T-cell (primary cell): ENCODE results near the gene PYGM. TPM values are rescaled to one million over a fixed set of nuclear protein-coding genes. Genes with fewer than 3 reads are reported as not detected.

Experiments used
- ATAC-seq, 4 experiments: fragments of 200-7000 bp in 3 of 4; fragments of 150-1000 bp in 1 of 4; cut with Tn5 transposase; replicated peaks in 1 of 4; 1 replicate in 3 of 4; 2 replicates in 1 of 4; pipeline ENCODE4 v1.10.0; 2021; ENCODE audit warnings: moderate library complexity in 3 of 4, mild to moderate bottlenecking in 2 of 4, moderate number of reproducible peaks in 1 of 4
- CTCF ChIA-PET, 2 donors: fragments of 300-600 bp; sonication (Branson Sonifier 250); formaldehyde crosslinking; loops; one replicate each; lab custom pipeline; 2022; ENCODE audit warnings: antibody characterized with exemption in 2 of 2; lab: Charles Lee
- POLR2A ChIA-PET, 2 donors: fragments of 300-600 bp; sonication (Branson Sonifier 250); formaldehyde crosslinking; loops; one replicate each; lab custom pipeline; 2022; ENCODE audit warnings: antibody characterized with exemption in 2 of 2; lab: Charles Lee
- DNase-seq, 35 experiments: peaks; one replicate each; pipeline versions ENCODE4 v3.0.0 to v3.0.0-alpha.2; 2013 to 2023
- H3K27ac ChIP-seq: one replicate; pipeline ENCODE4 v1.5.1; 2013; ENCODE audit warnings: low read length
- H3K27me3 ChIP-seq, 2 experiments: replicated peaks in 1 of 2; 1 replicate in 1 of 2; 2 replicates in 1 of 2; pipeline versions ENCODE4 v1.6.1 to v1.7.0; 2013; ENCODE audit warnings: low read length in 1 of 2, mixed read lengths in 1 of 2; ENCODE audit not compliant: control insufficient read depth in 2 of 2, insufficient read depth in 2 of 2; ENCODE audit errors: extremely low read depth in 1 of 2
- H3K36me3 ChIP-seq, 2 donors: 1 replicate in 1 of 2; 2 replicates in 1 of 2; pipeline versions ENCODE4 v1.6.1 to v1.7.0; 2013; ENCODE audit warnings: low read length in 1 of 2; ENCODE audit not compliant: control insufficient read depth in 2 of 2, insufficient read depth in 1 of 2; ENCODE audit errors: extremely low read depth in 1 of 2
- H3K4me1 ChIP-seq, 2 experiments: 1 replicate in 1 of 2; 2 replicates in 1 of 2; pipeline versions ENCODE4 v1.6.1 to v1.7.0; 2013; ENCODE audit warnings: low read length in 2 of 2, mixed read lengths in 1 of 2; ENCODE audit not compliant: insufficient read depth in 2 of 2, control insufficient read depth in 1 of 2; ENCODE audit errors: extremely low read depth in 1 of 2
- H3K4me3 ChIP-seq, 2 donors: 1 replicate in 1 of 2; 2 replicates in 1 of 2; pipeline versions ENCODE4 v1.5.1 to v1.7.0; 2013; ENCODE audit warnings: mild to moderate bottlenecking in 2 of 2, low read length in 1 of 2, moderate library complexity in 1 of 2; ENCODE audit not compliant: control insufficient read depth in 1 of 2; ENCODE audit errors: extremely low read depth in 1 of 2
- H3K9me3 ChIP-seq: 2 replicates; pipeline ENCODE4 v1.7.0; 2013
- H3K27ac Mint-ChIP-seq, 2 donors: one replicate each; pipeline ENCODE4 v1.8.0; 2020 to 2021; ENCODE audit warnings: mild to moderate bottlenecking in 2 of 2, mixed read lengths in 2 of 2
- H3K27me3 Mint-ChIP-seq, 2 donors: one replicate each; pipeline ENCODE4 v1.8.0; 2021 to 2022; ENCODE audit warnings: mixed read lengths in 2 of 2
- H3K36me3 Mint-ChIP-seq: one replicate; pipeline ENCODE4 v1.8.0; 2021; ENCODE audit warnings: mixed read lengths
- H3K4me1 Mint-ChIP-seq, 3 donors: one replicate each; pipeline ENCODE4 v1.8.0; 2020 to 2022; ENCODE audit warnings: mixed read lengths in 3 of 3, mild to moderate bottlenecking in 1 of 3
- H3K4me3 Mint-ChIP-seq, 3 donors: one replicate each; pipeline ENCODE4 v1.8.0; 2020 to 2022; ENCODE audit warnings: mild to moderate bottlenecking in 3 of 3, mixed read lengths in 3 of 3, moderate library complexity in 3 of 3
- H3K9me3 Mint-ChIP-seq, 3 donors: one replicate each; pipeline ENCODE4 v1.8.0; 2020 to 2022; ENCODE audit warnings: mixed read lengths in 3 of 3
- whole genome bisulfite sequencing: methylation state at CpG from one replicate; pipeline ENCODE4 v1.1.5; 2013; ENCODE audit warnings: missing lambda C conversion rate; ENCODE audit not compliant: insufficient coverage; 5-methylcytosine and 5-hydroxymethylcytosine counted together
- total RNA-seq, 35 experiments: library from RNA in 6 of 35; stranded (reverse) in 6 of 35; fragments of 120-200 nt in 1 of 35; gene quantifications; one replicate each; pipeline versions ENCODE4 v1.2.1 to v1.2.4 and lab custom pipeline; 2013 to 2026

The PYGM gene
- total RNA-seq, 5 donors from 2014 or later (not counting 1 experiment from before 2014, with no cell fraction given): 7.4 to 34.7 (median 8.5) TPM

GRCh38 chr11:64713781-64714363 lies 45.9 kb downstream of the PYGM start:
- Histone ChIP-seq H3K36me3 (no peaks in the 10 kb centered on the region), H3K27ac (no peak overlapping the region), H3K9me3 (no peaks in the 10 kb centered on the region), H3K4me1 (peaks cover 0 to 22% of the 10 kb centered on the region in 2 experiments), H3K4me3 (no peak overlapping the region), H3K27me3 (peaks cover 8 to 79% of the 10 kb centered on the region in 2 experiments)
- H3K9me3 Mint-ChIP-seq: no peaks in the 10 kb centered on the region
- H3K4me3 Mint-ChIP-seq: peak overlapping the region in 2 of 3 donors; percentile 24 to 65
- POLR2A ChIA-PET: no interaction called here
- 12% methylated on average over 35 of the region's 39 CpGs for WGBS
- H3K27me3 Mint-ChIP-seq: peaks cover 65 to 81% of the 10 kb centered on the region in 2 donors
- peak in 1 of 4 experiments; percentile 7 for ATAC-seq
- H3K27ac Mint-ChIP-seq: no peak overlapping the region
- H3K4me1 Mint-ChIP-seq: peaks cover 13 to 25% (median 19%) of the 10 kb centered on the region in 3 donors
- CTCF ChIA-PET: no interaction called here
- DNase-seq: no peak
- H3K36me3 Mint-ChIP-seq: no peaks in the 10 kb centered on the region

- 5% methylated on average over 111 of the region's 111 CpGs for WGBS
- H3K9me3 Mint-ChIP-seq: no peaks in the 10 kb centered on the region
- Histone ChIP-seq H3K4me1 (peaks cover 0 to 22% of the 10 kb centered on the region in 2 experiments), H3K4me3 (no peak overlapping the region), H3K27ac (no peak overlapping the region), H3K36me3 (no peaks in the 10 kb centered on the region), H3K9me3 (no peaks in the 10 kb centered on the region), H3K27me3 (peaks cover 8 to 76% of the 10 kb centered on the region in 2 experiments)
- ChIA-PET POLR2A (no interaction called here), CTCF (no interaction called here)
- no peak overlapping the region for H3K4me3 Mint-ChIP-seq
- DNase-seq: peak in 4 of 35 experiments; percentile 21 to 39 (median 28)
- H3K27ac Mint-ChIP-seq: no peak overlapping the region
- H3K4me1 Mint-ChIP-seq: peaks cover 13 to 25% (median 19%) of the 10 kb centered on the region in 3 donors
- peaks cover 68 to 81% of the 10 kb centered on the region in 2 donors for H3K27me3 Mint-ChIP-seq
- ATAC-seq: peak; percentile 54 to 64 (median 56)
- H3K36me3 Mint-ChIP-seq: no peaks in the 10 kb centered on the region
These were observed 46.6 kb downstream of the PYGM start for GRCh38 chr11:64713016-64713707.

GRCh38 chr11:64712430-64713015 lies 47.3 kb downstream of the PYGM start:
- CTCF ChIA-PET: no interaction called here
- Mint-ChIP-seq H3K9me3 (no peaks in the 10 kb centered on the region), H3K27ac (no peak overlapping the region), H3K36me3 (no peaks in the 10 kb centered on the region), H3K27me3 (peaks cover 69 to 81% of the 10 kb centered on the region in 2 donors), H3K4me3 (peak overlapping the region in 2 of 3 donors; percentile 17 to 56), H3K4me1 (peaks cover 13 to 25% (median 19%) of the 10 kb centered on the region in 3 donors)
- Histone ChIP-seq H3K4me1 (peaks cover 0 to 22% of the 10 kb centered on the region in 2 experiments), H3K9me3 (no peaks in the 10 kb centered on the region), H3K27me3 (peaks cover 8 to 70% of the 10 kb centered on the region in 2 experiments), H3K27ac (no peak overlapping the region), H3K4me3 (no peak overlapping the region), H3K36me3 (no peaks in the 10 kb centered on the region)
- DNase-seq (no peak), ATAC-seq (peak in 1 of 4 experiments; percentile 38)
- POLR2A ChIA-PET: no interaction called here
- 10% methylated on average over 38 of the region's 45 CpGs for WGBS

- peaks cover 8 to 64% of the 10 kb centered on the region in 2 experiments for H3K27me3 ChIP-seq
- CTCF ChIA-PET: no interaction called here
- POLR2A ChIA-PET: no interaction called here
- DNase-seq: no peak
- no peaks in the 10 kb centered on the region for H3K9me3 Mint-ChIP-seq
- no peaks in the 10 kb centered on the region for H3K9me3 ChIP-seq
- H3K4me1 Mint-ChIP-seq: peaks cover 13 to 25% (median 19%) of the 10 kb centered on the region in 3 donors
- peaks cover 0 to 22% of the 10 kb centered on the region in 2 experiments for H3K4me1 ChIP-seq
- peaks cover 63 to 77% of the 10 kb centered on the region in 2 donors for H3K27me3 Mint-ChIP-seq
- no peaks in the 10 kb centered on the region for H3K36me3 Mint-ChIP-seq
- peak overlapping the region; percentile 17 to 56 (median 17) for H3K4me3 Mint-ChIP-seq
- H3K4me3 ChIP-seq: no peak overlapping the region
- H3K27ac ChIP-seq: no peak overlapping the region
- WGBS: 68% methylated on average over 19 of the region's 19 CpGs
- peak overlapping the region in 1 of 2 donors; percentile 63 for H3K27ac Mint-ChIP-seq
- ATAC-seq: no peak
- H3K36me3 ChIP-seq: no peaks in the 10 kb centered on the region
These were observed 47.8 kb downstream of the PYGM start for GRCh38 chr11:64711956-64712362.

- no peak overlapping the region for H3K27ac ChIP-seq
- peaks cover 8 to 58% of the 10 kb centered on the region in 2 experiments for H3K27me3 ChIP-seq
- Mint-ChIP-seq H3K9me3 (no peaks in the 10 kb centered on the region), H3K36me3 (no peaks in the 10 kb centered on the region), H3K27me3 (peaks cover 60 to 77% of the 10 kb centered on the region in 2 donors), H3K27ac (peak overlapping the region in 1 of 2 donors; percentile 63), H3K4me3 (peak overlapping the region in 2 of 3 donors; percentile 17 to 56), H3K4me1 (peaks cover 13 to 25% (median 19%) of the 10 kb centered on the region in 3 donors)
- DNase-seq: no peak
- H3K9me3 ChIP-seq: no peaks in the 10 kb centered on the region
- H3K36me3 ChIP-seq: no peaks in the 10 kb centered on the region
- no peak overlapping the region for H3K4me3 ChIP-seq
- ChIA-PET POLR2A (no interaction called here), CTCF (no interaction called here)
- ATAC-seq: no peak
- peaks cover 0 to 22% of the 10 kb centered on the region in 2 experiments for H3K4me1 ChIP-seq
- WGBS: 26% methylated on average over 38 of the region's 46 CpGs
These were observed 48.4 kb downstream of the PYGM start for GRCh38 chr11:64711138-64711955.
